IMR-90 (cell line): ENCODE measurements around the gene RPS8. TPM values are rescaled to one million over a fixed set of nuclear protein-coding genes. Genes with fewer than 3 reads are reported as not detected.

Experiments
- ATAC-seq: fragments of 200-7000 bp; cut with Tn5 transposase; 2 replicates; pipeline ENCODE4 v1.9.1; 2020; ENCODE audit warnings: low read depth, mild to moderate bottlenecking, moderate library complexity
- BruUV-seq: library from RNA; stranded (reverse); fragments of 400-500 nt; replicated peaks from 2 replicates; lab custom pipeline; 2021; lab: Mats Ljungman, UMichigan
- CTCF ChIA-PET: fragments of 300-600 bp; formaldehyde crosslinking; extraction: SDS; loops from one replicate; lab custom pipeline; 2021; ENCODE audit warnings: antibody characterized with exemption; lab: Yijun Ruan, JAX
- POLR2A ChIA-PET: fragments of 300-600 bp; sonication (Branson Sonifier 250); formaldehyde crosslinking; loops from one replicate; lab custom pipeline; 2022; ENCODE audit warnings: antibody characterized with exemption; ENCODE audit not compliant: unreplicated experiment; lab: Charles Lee
- DNase-seq: peaks from one replicate; pipeline ENCODE4 v3.0.0; 2013
- H2AFZ ChIP-seq: replicated peaks from 2 replicates; pipeline ENCODE3; 2013; ENCODE audit warnings: low read length, mild to moderate bottlenecking; ENCODE audit not compliant: poor library complexity
- H2AK5ac ChIP-seq: 2 replicates; pipeline ENCODE4 v1.6.1; 2013; ENCODE audit warnings: low read depth, low read length, inconsistent platforms
- H2AK9ac ChIP-seq: replicated peaks from 2 replicates; pipeline ENCODE3; 2013; ENCODE audit warnings: mild to moderate bottlenecking, low read depth, low read length, moderate library complexity; ENCODE audit not compliant: poor library complexity
- H2BK120ac ChIP-seq: 2 replicates; pipeline ENCODE4 v1.6.1; 2013; ENCODE audit warnings: low read depth, low read length, inconsistent platforms
- H2BK15ac ChIP-seq: 3 replicates; pipeline ENCODE4 v1.6.1; 2013; ENCODE audit warnings: low read depth, low read length, inconsistent platforms
- H2BK20ac ChIP-seq: 2 replicates; pipeline ENCODE4 v1.6.1; 2013; ENCODE audit warnings: low read depth, mild to moderate bottlenecking, inconsistent platforms, low read length, moderate library complexity
- H2BK5ac ChIP-seq: 2 replicates; pipeline ENCODE4 v1.6.1; 2013; ENCODE audit warnings: mild to moderate bottlenecking, low read depth, low read length, inconsistent platforms; ENCODE audit not compliant: poor library complexity, severe bottlenecking
- H3K14ac ChIP-seq: replicated peaks from 2 replicates; pipeline ENCODE4 v1.6.1; 2013; ENCODE audit warnings: low read depth, low read length, inconsistent platforms
- H3K18ac ChIP-seq: 2 replicates; pipeline ENCODE4 v1.6.1; 2013; ENCODE audit warnings: low read depth, low read length, control low read depth
- H3K23ac ChIP-seq: 2 replicates; pipeline ENCODE4 v1.6.1; 2013; ENCODE audit warnings: low read depth, low read length, inconsistent platforms
- H3K27ac ChIP-seq: 2 replicates; pipeline ENCODE4 v1.5.1; 2013; ENCODE audit warnings: mild to moderate bottlenecking, control low read depth, low read length; ENCODE audit not compliant: insufficient read depth
- H3K27me3 ChIP-seq: 2 replicates; pipeline ENCODE4 v1.6.1; 2013; ENCODE audit warnings: low read length; ENCODE audit not compliant: control insufficient read depth, insufficient read depth
- H3K36me3 ChIP-seq: 2 replicates; pipeline ENCODE4 v1.6.1; 2013; ENCODE audit warnings: low read length, mixed read lengths; ENCODE audit not compliant: control insufficient read depth, insufficient read depth
- H3K4ac ChIP-seq: 2 replicates; pipeline ENCODE4 v1.6.1; 2013; ENCODE audit warnings: low read depth, low read length, inconsistent platforms
- H3K4me1 ChIP-seq: 2 replicates; pipeline ENCODE4 v1.6.1; 2013; ENCODE audit warnings: low read length, mixed read lengths; ENCODE audit not compliant: control insufficient read depth, insufficient read depth
- H3K4me2 ChIP-seq: 2 replicates; pipeline ENCODE4 v1.6.1; 2013; ENCODE audit warnings: low read depth, mild to moderate bottlenecking, control low read depth, low read length, moderate library complexity
- H3K4me3 ChIP-seq: 2 replicates; pipeline ENCODE4 v1.5.1; 2013; ENCODE audit warnings: low read depth, mild to moderate bottlenecking, control low read depth, low read length, moderate library complexity; ENCODE audit not compliant: insufficient read depth
- H3K56ac ChIP-seq: 2 replicates; pipeline ENCODE4 v1.6.1; 2013; ENCODE audit warnings: low read length, inconsistent platforms; ENCODE audit not compliant: insufficient read depth; ENCODE audit errors: extremely low read depth
- H3K79me1 ChIP-seq, 2 experiments: 2 replicates each; pipeline ENCODE4 v1.6.1; 2013; ENCODE audit warnings: low read length in 2 of 2, inconsistent platforms in 1 of 2, low read depth in 1 of 2
- H3K9ac ChIP-seq: 2 replicates; pipeline ENCODE4 v1.6.1; 2013; ENCODE audit warnings: low read depth, low read length, control low read depth
- H3K9me1 ChIP-seq: 2 replicates; pipeline ENCODE4 v1.6.1; 2013; ENCODE audit warnings: low read length, inconsistent platforms; ENCODE audit not compliant: insufficient read depth
- H3K9me3 ChIP-seq: 2 replicates; pipeline ENCODE4 v1.6.1; 2013; ENCODE audit warnings: low read length; ENCODE audit not compliant: control insufficient read depth, insufficient read depth
- H4K20me1 ChIP-seq: 2 replicates; pipeline ENCODE4 v1.6.1; 2013; ENCODE audit warnings: low read length, inconsistent platforms; ENCODE audit not compliant: insufficient read depth
- H4K5ac ChIP-seq: 2 replicates; pipeline ENCODE4 v1.6.1; 2013; ENCODE audit warnings: mild to moderate bottlenecking, low read depth, low read length, control low read depth
- H4K8ac ChIP-seq, 2 experiments: 2 replicates each; pipeline ENCODE4 v1.6.1; 2013; ENCODE audit warnings: low read depth in 2 of 2, low read length in 2 of 2, control low read depth in 1 of 2, inconsistent platforms in 1 of 2
- H4K91ac ChIP-seq: 2 replicates; pipeline ENCODE4 v1.6.1; 2013; ENCODE audit warnings: low read depth, low read length, inconsistent platforms; ENCODE audit not compliant: insufficient read depth
- BHLHE40 ChIP-seq: fragments of 150-350 bp; IDR thresholded peaks from 2 replicates; pipeline ENCODE4 v1.6.1; 2016; ENCODE audit warnings: mild to moderate bottlenecking, low read depth, low read length
- CTCF ChIP-seq: conservative IDR thresholded peaks from 2 replicates; pipeline ENCODE4 v1.5.1; 2012; ENCODE audit warnings: mild to moderate bottlenecking, low read depth, low read length, improper control_type of control experiment
- FOS ChIP-seq: fragments of 150-350 bp; IDR thresholded peaks from 2 replicates; pipeline ENCODE4 v1.6.1; 2016; ENCODE audit warnings: low read depth, low read length
- RAD21 ChIP-seq: IDR thresholded peaks from 2 replicates; pipeline ENCODE4 v1.6.1; 2012; ENCODE audit warnings: low read length, improper control_type of control experiment
- RCOR1 ChIP-seq: IDR thresholded peaks from 2 replicates; pipeline ENCODE4 v1.6.1; 2012; ENCODE audit warnings: mild to moderate bottlenecking, low read length, improper control_type of control experiment; ENCODE audit not compliant: insufficient replicate concordance
- WGBS, 2 experiments: methylation state at CpG; one replicate each; pipeline versions ENCODE4 v1.1.5 to v1.1.7; 2013; ENCODE audit warnings: missing lambda C conversion rate in 2 of 2; ENCODE audit not compliant: insufficient read length in 1 of 2; ENCODE audit errors: extremely low coverage in 2 of 2; 5-methylcytosine and 5-hydroxymethylcytosine counted together
- dilution Hi-C: fragments of 300-500 bp; cut with HindIII; formaldehyde crosslinking; loops from one replicate; pipeline ENCODE4 v1.14.3; 2018; ENCODE audit warnings: low sequenced_read_pairs; ENCODE audit not compliant: unreplicated experiment
- in situ Hi-C: fragments of 300-500 bp; cut with MboI; formaldehyde crosslinking; loops from 3 replicates; pipeline ENCODE4 v1.14.3; 2019; ENCODE audit warnings: low sequenced_read_pairs, inconsistent platforms, mixed read lengths
- intact Hi-C: fragments of 100-400 bp; cut with micrococcal nuclease; formaldehyde crosslinking; loops from 2 replicates; pipeline ENCODE4 v1.10.0; 2022
- polyA plus RNA-seq, 3 experiments: library from polyadenylated mRNA; depleted of rRNA; stranded (reverse); fragments of >200 nt; gene quantifications; 2 replicates each; pipeline ENCODE4 v1.2.3, GENCODE V29; 2012; ENCODE audit warnings: low replicate concordance in 1 of 3
- total RNA-seq: library from RNA; depleted of rRNA; stranded (reverse); fragments of >200 nt; gene quantifications from 2 replicates; pipeline ENCODE4 v1.2.3, GENCODE V29; 2012

Gene RPS8
- total and polyA plus RNA-seq, 2 of the 4 experiments (the other 2 are of a cell fraction), result 2,171 to 2,255 TPM

- H3K4me1 ChIP-seq, result peaks cover 17% of the 10 kb centered on the region
- H3K79me1 ChIP-seq, result peaks cover 13 to 53% of the 10 kb centered on the region in 2 experiments; a peak in 3 of 4 replicates
- no peak overlapping the region for H2BK20ac ChIP-seq
- intact Hi-C loops, result no loop called here
- no peak overlapping the region for H4K8ac ChIP-seq
- no peak overlapping the region for H2AK5ac ChIP-seq
- H3K18ac ChIP-seq, result no peak overlapping the region
- peaks cover 51% of the 10 kb centered on the region for H4K20me1 ChIP-seq
- H3K4me2 ChIP-seq, result no peak overlapping the region
- BruUV-seq, result no TSS peak
- H2BK120ac ChIP-seq, result no peak overlapping the region
- H2BK5ac ChIP-seq, result no peak overlapping the region
- WGBS, 2 experiments, result 97 to 100% methylated on average over 2 to 6 of the region's 14 CpGs
- no peaks in the 10 kb centered on the region for H3K9me3 ChIP-seq
- no peak overlapping the region for H3K23ac ChIP-seq
- ATAC-seq (no peak), DNase-seq (no peak)
- no peak overlapping the region for H2AK9ac ChIP-seq
- H4K91ac ChIP-seq, result no peak overlapping the region
- dilution Hi-C loops, result no loop called here
- no peaks in the 10 kb centered on the region; the same call in 1 of the 2 replicates for H3K27me3 ChIP-seq
- H3K36me3 ChIP-seq, result peaks cover 44% of the 10 kb centered on the region
- TF ChIP-seq FOS, result no peak
- no peak for TF ChIP-seq RCOR1
- TF ChIP-seq CTCF, result no peak
- TF ChIP-seq BHLHE40, result no peak
- TF ChIP-seq RAD21, result no peak
- no peak overlapping the region for H3K9ac ChIP-seq
- CTCF ChIA-PET, result interaction anchor here (0.7 to 0.8 kb wide), 2 partner anchors 13 to 20 kb away, joined by 3 read pairs; partner anchors contain the start of gene PLK3
- no peak overlapping the region for H3K4me3 ChIP-seq
- POLR2A ChIA-PET, result interaction anchor here (0.6 to 1.0 kb wide), 2 partner anchors 49 to 51 kb away, joined by 3 to 4 read pairs; no protein-coding TSS in a partner anchor
- no peak overlapping the region for H3K4ac ChIP-seq
- in situ Hi-C loops, result no loop called here
- H4K5ac ChIP-seq, result no peak overlapping the region
- H3K9me1 ChIP-seq, result peaks cover 19% of the 10 kb centered on the region
- no peak overlapping the region for H2AFZ ChIP-seq
- H3K56ac ChIP-seq, result no peak overlapping the region
- no peak overlapping the region for H2BK15ac ChIP-seq
- H3K27ac ChIP-seq, result no peak overlapping the region
- no peak overlapping the region for H3K14ac ChIP-seq
These were observed 5.3 kb downstream of the RPS8 start for GRCh38 chr1:44780583-44781121.
